GM12878 (cell line): ENCODE data around the gene PPT2. TPM values are rescaled to one million over a fixed set of nuclear protein-coding genes. Genes with fewer than 3 reads are reported as not detected.

Experiments used
- ATAC-seq: fragments of 200-7000 bp; cut with Tn5 transposase; 3 replicates; pipeline ENCODE4 v1.9.1; 2020; ENCODE audit warnings: mild to moderate bottlenecking, moderate library complexity
- BruUV-seq: library from RNA; stranded (reverse); fragments of 400-500 nt; replicated peaks from 2 replicates; lab custom pipeline; 2021; lab: Mats Ljungman, UMichigan
- CTCF ChIA-PET: fragments of 300-600 bp; sonication (Branson Sonifier 250); formaldehyde crosslinking; extraction: SDS; loops from one replicate; lab custom pipeline; 2021; ENCODE audit warnings: inconsistent platforms; lab: Yijun Ruan, JAX
- POLR2A ChIA-PET: fragments of 350-600 bp; formaldehyde crosslinking; extraction: SDS; loops from one replicate; lab custom pipeline; 2021; ENCODE audit warnings: inconsistent platforms; lab: Charles Lee
- RAD21 ChIA-PET: fragments of 300-600 bp; sonication (Branson Sonifier 250); formaldehyde crosslinking; loops from one replicate; lab custom pipeline; 2023; ENCODE audit warnings: antibody characterized with exemption; ENCODE audit not compliant: unreplicated experiment; lab: Charles Lee
- SMC1A ChIA-PET: fragments of 300-600 bp; sonication (Branson Sonifier 250); formaldehyde crosslinking; loops from one replicate; lab custom pipeline; 2023; ENCODE audit not compliant: unreplicated experiment, uncharacterized antibody; lab: Charles Lee
- DNase-seq: peaks from one replicate; pipeline ENCODE4 v3.0.0-alpha.2; 2011; ENCODE audit warnings: low read depth, low spot score
- FAIRE-seq: peaks from 3 replicates; lab custom pipeline; 2011; peaks lifted over from hg19 to GRCh38; lab: Jason Lieb, UNC
- H2AFZ ChIP-seq: 2 replicates; pipeline ENCODE4 v1.6.0; 2011; ENCODE audit warnings: low read depth, low read length, control low read depth; ENCODE audit not compliant: control insufficient read depth
- H3K27ac ChIP-seq: 2 replicates; pipeline ENCODE4 v1.5.1; 2011; ENCODE audit warnings: control low read depth; ENCODE audit not compliant: control insufficient read depth, insufficient read depth
- H3K27me3 ChIP-seq, 2 experiments: replicated peaks in 1 of 2; 2 replicates each; pipeline versions ENCODE4 v1.6.0 to v1.6.1; 2011; ENCODE audit warnings: low read length in 1 of 2; ENCODE audit not compliant: control insufficient read depth in 2 of 2, insufficient read depth in 2 of 2
- H3K36me3 ChIP-seq, 2 experiments: 2 replicates each; pipeline ENCODE4 v1.5.1; 2011; ENCODE audit warnings: low read length in 1 of 2; ENCODE audit not compliant: control insufficient read depth in 2 of 2, insufficient read depth in 2 of 2
- H3K4me1 ChIP-seq: 2 replicates; pipeline ENCODE4 v1.6.1; 2011; ENCODE audit warnings: mild to moderate bottlenecking, low read length, moderate library complexity, mixed read lengths; ENCODE audit not compliant: control insufficient read depth, insufficient read depth
- H3K4me2 ChIP-seq: 2 replicates; pipeline ENCODE4 v1.6.0; 2011; ENCODE audit warnings: control low read depth; ENCODE audit not compliant: control insufficient read depth, insufficient read depth
- H3K4me3 ChIP-seq: fragments of 200-600 bp; sonication (generic); 2 replicates; pipeline ENCODE4 v1.5.1; 2016
- H3K79me2 ChIP-seq: 2 replicates; pipeline ENCODE4 v1.6.0; 2011; ENCODE audit warnings: low read length; ENCODE audit not compliant: control insufficient read depth, insufficient read depth
- H3K9ac ChIP-seq: 2 replicates; pipeline ENCODE4 v1.8.0; 2011; ENCODE audit warnings: low read length, control low read depth, mixed read lengths; ENCODE audit not compliant: control insufficient read depth, insufficient read depth
- H3K9me3 ChIP-seq: replicated peaks from 3 replicates; pipeline ENCODE4 v1.5.1; 2011; ENCODE audit warnings: mild to moderate bottlenecking, low read length; ENCODE audit not compliant: control insufficient read depth, insufficient read depth
- H4K20me1 ChIP-seq: 2 replicates; pipeline ENCODE4 v1.6.0; 2011; ENCODE audit not compliant: control insufficient read depth, insufficient read depth
- CHD4 ChIP-seq: fragments of 200-600 bp; sonication (generic); IDR thresholded peaks from 2 replicates; pipeline ENCODE4 v1.6.1; 2016; ENCODE audit warnings: mild to moderate bottlenecking
- KAT2A ChIP-seq: conservative IDR thresholded peaks from 2 replicates; pipeline ENCODE4 v1.6.1; 2011; ENCODE audit warnings: low read depth, low read length; ENCODE audit not compliant: control insufficient read depth
- MTA3 ChIP-seq: IDR thresholded peaks from 2 replicates; pipeline ENCODE4 v1.6.1; 2012; ENCODE audit warnings: low read length, inconsistent platforms, borderline replicate concordance
- WGBS: methylation state at CpG from one replicate; pipeline ENCODE4 v1.1.6; 2016; ENCODE audit warnings: low lambda C conversion rate; ENCODE audit not compliant: insufficient replicate concordance, insufficient coverage; ENCODE audit errors: missing lambda C conversion rate; 5-methylcytosine and 5-hydroxymethylcytosine counted together
- in situ Hi-C: fragments of 300-500 bp; cut with MboI; formaldehyde crosslinking; loops from 9 replicates; pipeline ENCODE4 v1.14.3; 2018; ENCODE audit warnings: mixed read lengths
- intact Hi-C: fragments of 100-400 bp; cut with micrococcal nuclease; formaldehyde crosslinking; loops from one replicate; pipeline ENCODE4 v1.14.2; 2022; ENCODE audit not compliant: unreplicated experiment
- polyA plus RNA-seq, 11 experiments: library from polyadenylated mRNA; depleted of rRNA in 4 of 11; unstranded in 6 of 11; stranded (reverse) in 5 of 11; fragments of >200 nt; fragmentation: Nextera tagmentation in 4 of 11; fragmentation: Illumina TruSeq in 1 of 11; extraction: Ambion mirVana in 4 of 11; extraction: Trizol in 1 of 11; gene quantifications; 1 replicate in 1 of 11; 2 replicates in 10 of 11; pipeline versions ENCODE4 v1.2.1 to v1.2.3, GENCODE V29; 2011 to 2016; ENCODE audit warnings: inconsistent platforms in 2 of 11, missing spikeins in 2 of 11, low read depth in 1 of 11
- total RNA-seq, 4 experiments: library from RNA; depleted of rRNA in 3 of 4; stranded (reverse); fragments of >200 nt in 3 of 4; fragmentation: Illumina TruSeq in 1 of 4; extraction: Trizol in 1 of 4; gene quantifications; 2 replicates each; pipeline versions ENCODE4 v1.2.1 to v1.2.3, GENCODE V29; 2013 to 2021
- TF ChIP-seq, protein P1 (sequence below): IDR thresholded peaks from 2 replicates; pipeline ENCODE4 v1.6.1; 2012; ENCODE audit warnings: low read length, inconsistent platforms

Gene PPT2
- total and polyA plus RNA-seq, 10 of the 15 experiments (the other 5 are each of a cell fraction or from before 2014, with no cell fraction given): 1.3 to 25.5 (median 5.5) TPM

DNA sequence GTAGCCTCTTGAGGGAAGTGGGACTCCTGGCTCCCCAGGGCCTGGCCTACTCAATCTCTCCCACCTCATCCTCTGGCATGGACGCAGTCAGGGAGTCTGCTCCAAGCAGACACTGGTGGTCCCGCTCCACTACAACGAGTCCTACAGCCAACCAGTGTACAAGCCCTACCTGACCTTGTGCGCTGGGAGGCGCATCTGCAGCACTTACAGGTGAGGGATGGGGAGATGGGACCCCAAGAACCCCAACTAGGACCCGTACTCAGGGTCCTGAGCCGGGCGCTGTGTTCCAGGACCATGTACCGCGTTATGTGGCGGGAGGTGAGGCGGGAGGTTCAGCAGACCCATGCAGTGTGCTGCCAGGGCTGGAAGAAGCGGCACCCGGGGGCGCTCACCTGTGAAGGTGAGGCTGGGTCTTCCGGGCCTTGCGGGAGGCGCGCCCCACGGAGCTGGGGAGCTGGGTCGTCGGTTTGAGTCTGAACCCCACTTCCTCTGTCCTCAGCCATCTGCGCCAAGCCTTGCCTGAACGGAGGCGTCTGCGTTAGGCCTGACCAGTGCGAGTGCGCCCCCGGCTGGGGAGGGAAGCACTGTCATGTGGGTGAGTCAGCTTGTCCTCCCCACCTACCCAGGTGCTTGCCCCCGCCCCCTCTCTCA lies 12.6 kb downstream of the PPT2 start:
- intact Hi-C loops: no loop called here
- ATAC-seq (no peak), DNase-seq (no peak)
- SMC1A ChIA-PET: no interaction called here
- Histone ChIP-seq H3K36me3 (peaks cover 0 to 3% of the 10 kb centered on the region in 2 experiments; a peak in 1 of 4 replicates), H4K20me1 (no peaks in the 10 kb centered on the region; the same call in 1 of the 2 replicates), H3K9me3 (no peaks in the 10 kb centered on the region), H3K9ac (no peak overlapping the region), H3K79me2 (no peaks in the 10 kb centered on the region), H2AFZ (no peak overlapping the region), H3K27me3 (no peaks in the 10 kb centered on the region), H3K27ac (no peak overlapping the region), H3K4me1 (no peaks in the 10 kb centered on the region), H3K4me2 (no peak overlapping the region)
- RAD21 ChIA-PET: no interaction called here
- in situ Hi-C loops: no loop called here
- CTCF ChIA-PET: no interaction called here
- POLR2A ChIA-PET: no interaction called here
- no TSS peak for BruUV-seq
- 91% methylated on average over 29 of the region's 30 CpGs for WGBS
- no peak for TF ChIP-seq CHD4
- TF ChIP-seq, protein P1, sequence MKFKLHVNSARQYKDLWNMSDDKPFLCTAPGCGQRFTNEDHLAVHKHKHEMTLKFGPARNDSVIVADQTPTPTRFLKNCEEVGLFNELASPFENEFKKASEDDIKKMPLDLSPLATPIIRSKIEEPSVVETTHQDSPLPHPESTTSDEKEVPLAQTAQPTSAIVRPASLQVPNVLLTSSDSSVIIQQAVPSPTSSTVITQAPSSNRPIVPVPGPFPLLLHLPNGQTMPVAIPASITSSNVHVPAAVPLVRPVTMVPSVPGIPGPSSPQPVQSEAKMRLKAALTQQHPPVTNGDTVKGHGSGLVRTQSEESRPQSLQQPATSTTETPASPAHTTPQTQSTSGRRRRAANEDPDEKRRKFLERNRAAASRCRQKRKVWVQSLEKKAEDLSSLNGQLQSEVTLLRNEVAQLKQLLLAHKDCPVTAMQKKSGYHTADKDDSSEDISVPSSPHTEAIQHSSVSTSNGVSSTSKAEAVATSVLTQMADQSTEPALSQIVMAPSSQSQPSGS: no peak
- TF ChIP-seq, all 136 proteins: peak for 0
- H3K4me3 ChIP-seq: no peak overlapping the region
- FAIRE-seq: no peak

DNA sequence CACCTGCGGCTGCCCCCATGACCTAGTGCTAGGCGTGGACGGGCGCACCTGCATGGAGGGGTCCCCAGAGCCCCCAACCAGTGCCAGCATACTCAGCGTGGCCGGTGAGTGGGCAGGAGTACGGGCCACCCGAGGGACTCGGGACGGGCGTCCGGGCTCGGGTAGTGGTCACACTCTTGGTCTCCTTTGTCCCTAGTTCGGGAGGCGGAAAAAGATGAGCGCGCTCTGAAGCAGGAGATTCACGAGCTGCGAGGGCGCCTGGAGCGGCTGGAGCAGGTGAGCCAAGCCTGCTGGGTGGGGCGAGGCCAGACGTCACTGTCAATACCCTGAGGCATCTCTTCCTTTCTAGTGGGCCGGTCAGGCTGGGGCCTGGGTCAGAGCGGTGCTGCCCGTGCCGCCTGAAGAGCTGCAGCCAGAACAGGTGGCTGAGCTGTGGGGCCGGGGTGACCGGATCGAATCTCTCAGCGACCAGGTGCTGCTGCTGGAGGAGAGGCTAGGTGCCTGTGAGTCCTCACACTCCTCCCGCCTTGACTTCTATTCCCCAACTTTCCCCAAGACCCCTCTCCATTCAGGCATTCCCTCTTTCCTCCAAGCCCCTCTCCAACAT lies 13.3 kb downstream of the PPT2 start:
- RAD21 ChIA-PET: no interaction called here
- CTCF ChIA-PET: no interaction called here
- POLR2A ChIA-PET: no interaction called here

More for the DNA sequence above, 13.3 kb downstream of the PPT2 start:
- Histone ChIP-seq H3K36me3 (peaks cover 0 to 3% of the 10 kb centered on the region in 2 experiments; a peak in 1 of 4 replicates), H3K27me3 (no peaks in the 10 kb centered on the region), H3K27ac (no peak overlapping the region), H4K20me1 (no peaks in the 10 kb centered on the region; the same call in 1 of the 2 replicates), H2AFZ (no peak overlapping the region), H3K9me3 (no peaks in the 10 kb centered on the region), H3K4me2 (no peak overlapping the region), H3K4me1 (no peaks in the 10 kb centered on the region), H3K79me2 (no peaks in the 10 kb centered on the region), H3K9ac (no peak overlapping the region), H3K4me3 (no peak overlapping the region)
- ATAC-seq: no peak
- SMC1A ChIA-PET: no interaction called here
- intact Hi-C loops: no loop called here
- TF ChIP-seq MTA3: no peak
- TF ChIP-seq KAT2A: no peak
- no TSS peak for BruUV-seq
- WGBS: 96% methylated on average over 29 of the region's 32 CpGs
- no peak for DNase-seq
- in situ Hi-C loops: no loop called here
- FAIRE-seq: no peak
